Measurements from ENCODE around the gene RERE.

Gene RERE

DNA sequence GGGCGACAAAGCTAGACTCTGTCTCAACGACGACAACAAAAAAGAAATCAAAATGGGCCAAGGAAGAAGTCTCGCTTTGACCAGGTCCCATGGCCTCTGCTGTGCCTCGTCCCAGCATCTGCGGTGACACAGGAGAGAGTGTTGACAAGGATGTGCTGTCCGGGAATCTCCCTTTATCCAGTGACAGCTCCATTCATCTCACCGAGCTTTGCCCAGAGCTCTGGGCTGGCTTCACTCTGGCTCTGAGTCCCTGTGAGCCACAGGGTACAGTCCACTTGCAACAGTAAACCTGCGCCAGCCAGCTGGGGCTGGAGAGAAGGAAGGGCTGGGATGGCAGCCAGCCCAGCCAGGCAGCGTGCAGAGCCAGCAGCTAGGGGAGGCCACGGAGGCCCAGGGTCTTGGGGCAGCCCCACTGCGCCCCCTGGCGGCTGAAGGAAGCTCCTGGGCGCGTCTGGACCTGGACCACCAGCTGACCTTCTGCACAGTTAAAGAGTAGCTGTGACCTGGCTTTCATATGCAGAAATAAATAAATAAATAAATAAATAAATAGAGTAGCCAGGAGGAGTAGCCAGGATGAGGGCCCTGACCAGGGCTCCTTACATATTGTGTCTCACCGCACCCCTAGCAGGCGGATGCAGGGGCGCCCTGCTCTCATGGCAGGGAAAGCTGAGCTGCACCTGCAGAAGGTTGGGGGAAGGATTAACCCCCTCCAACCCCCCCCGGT lies 31.4 kb upstream of the RERE start:
- Histone ChIP-seq H3K4me1 (ENCODE audit: control insufficient read depth, insufficient read depth, low read length) (0 out of 2 replicates have a peak, but pooled peaks cover 2% of the 10 kb centered on the region), H3K9me3 (ENCODE audit: control insufficient read depth, insufficient read depth, low read depth, low read length) (no peaks in the 10 kb centered on the region), H3K27ac (ENCODE audit: extremely low read depth, low read depth, low read length) (no peak overlapping the region), H3K4me3 (ENCODE audit: low read depth, low read length) (no peak overlapping the region), H3K36me3 (ENCODE audit: control insufficient read depth in 2 of 2, insufficient read depth in 1 of 2, low read length in 2 of 2) (no peaks in the 10 kb centered on the region)
- ChIA-PET POLR2A (interaction anchor here (0.5 to 2.9 kb wide), 15 partner anchors 9 to 279 kb away, joined by 3 to 16 read pairs (median 4); partner anchors contain the start of gene RERE), CTCF (interaction anchor here (0.6 to 4.1 kb wide), 68 partner anchors 10 to 873 kb away, joined by 3 to 59 read pairs (median 4); partner anchors contain the start of gene SLC45A1)
- TF ChIP-seq ZNF510 (tag by site-specific recombination; IDR thresholded peaks at IDR 0.05; ENCODE audit: insufficient replicate concordance), result peak; percentile 34
- peak; percentile 24 for TF ChIP-seq ZNF623 (tag by site-specific recombination; IDR thresholded peaks at IDR 0.05)
- no peak for TF ChIP-seq YY2 (tag by site-specific recombination; IDR thresholded peaks at IDR 0.05)
- no peak for TF ChIP-seq ZNF155 (tag by site-specific recombination; IDR thresholded peaks at IDR 0.05)
- no peak for TF ChIP-seq KLF1 (tag by site-specific recombination; IDR thresholded peaks at IDR 0.05)
- TF ChIP-seq, protein P1, sequence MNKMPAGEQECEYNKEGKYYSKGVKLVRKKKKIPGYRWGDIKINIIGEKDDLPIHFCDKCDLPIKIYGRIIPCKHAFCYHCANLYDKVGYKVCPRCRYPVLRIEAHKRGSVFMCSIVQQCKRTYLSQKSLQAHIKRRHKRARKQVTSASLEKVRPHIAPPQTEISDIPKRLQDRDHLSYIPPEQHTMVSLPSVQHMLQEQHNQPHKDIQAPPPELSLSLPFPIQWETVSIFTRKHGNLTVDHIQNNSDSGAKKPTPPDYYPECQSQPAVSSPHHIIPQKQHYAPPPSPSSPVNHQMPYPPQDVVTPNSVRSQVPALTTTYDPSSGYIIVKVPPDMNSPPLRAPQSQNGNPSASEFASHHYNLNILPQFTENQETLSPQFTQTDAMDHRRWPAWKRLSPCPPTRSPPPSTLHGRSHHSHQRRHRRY (tag by site-specific recombination; IDR thresholded peaks at IDR 0.05), result no peak
- TF ChIP-seq, protein P2, sequence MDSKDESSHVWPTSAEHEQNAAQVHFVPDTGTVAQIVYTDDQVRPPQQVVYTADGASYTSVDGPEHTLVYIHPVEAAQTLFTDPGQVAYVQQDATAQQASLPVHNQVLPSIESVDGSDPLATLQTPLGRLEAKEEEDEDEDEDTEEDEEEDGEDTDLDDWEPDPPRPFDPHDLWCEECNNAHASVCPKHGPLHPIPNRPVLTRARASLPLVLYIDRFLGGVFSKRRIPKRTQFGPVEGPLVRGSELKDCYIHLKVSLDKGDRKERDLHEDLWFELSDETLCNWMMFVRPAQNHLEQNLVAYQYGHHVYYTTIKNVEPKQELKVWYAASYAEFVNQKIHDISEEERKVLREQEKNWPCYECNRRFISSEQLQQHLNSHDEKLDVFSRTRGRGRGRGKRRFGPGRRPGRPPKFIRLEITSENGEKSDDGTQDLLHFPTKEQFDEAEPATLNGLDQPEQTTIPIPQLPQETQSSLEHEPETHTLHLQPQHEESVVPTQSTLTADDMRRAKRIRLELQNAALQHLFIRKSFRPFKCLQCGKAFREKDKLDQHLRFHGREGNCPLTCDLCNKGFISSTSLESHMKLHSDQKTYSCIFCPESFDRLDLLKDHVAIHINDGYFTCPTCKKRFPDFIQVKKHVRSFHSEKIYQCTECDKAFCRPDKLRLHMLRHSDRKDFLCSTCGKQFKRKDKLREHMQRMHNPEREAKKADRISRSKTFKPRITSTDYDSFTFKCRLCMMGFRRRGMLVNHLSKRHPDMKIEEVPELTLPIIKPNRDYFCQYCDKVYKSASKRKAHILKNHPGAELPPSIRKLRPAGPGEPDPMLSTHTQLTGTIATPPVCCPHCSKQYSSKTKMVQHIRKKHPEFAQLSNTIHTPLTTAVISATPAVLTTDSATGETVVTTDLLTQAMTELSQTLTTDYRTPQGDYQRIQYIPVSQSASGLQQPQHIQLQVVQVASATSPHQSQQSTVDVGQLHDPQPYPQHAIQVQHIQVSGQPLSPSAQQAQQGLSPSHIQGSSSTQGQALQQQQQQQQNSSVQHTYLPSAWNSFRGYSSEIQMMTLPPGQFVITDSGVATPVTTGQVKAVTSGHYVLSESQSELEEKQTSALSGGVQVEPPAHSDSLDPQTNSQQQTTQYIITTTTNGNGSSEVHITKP (tag by site-specific recombination; IDR thresholded peaks at IDR 0.05), result peak; percentile 61; the same call in 1 of the 2 replicates
- peak; percentile 45; the same call in 1 of the 2 replicates for TF ChIP-seq ZNF2 (tag by site-specific recombination; IDR thresholded peaks at IDR 0.05)
- TF ChIP-seq, protein P3, sequence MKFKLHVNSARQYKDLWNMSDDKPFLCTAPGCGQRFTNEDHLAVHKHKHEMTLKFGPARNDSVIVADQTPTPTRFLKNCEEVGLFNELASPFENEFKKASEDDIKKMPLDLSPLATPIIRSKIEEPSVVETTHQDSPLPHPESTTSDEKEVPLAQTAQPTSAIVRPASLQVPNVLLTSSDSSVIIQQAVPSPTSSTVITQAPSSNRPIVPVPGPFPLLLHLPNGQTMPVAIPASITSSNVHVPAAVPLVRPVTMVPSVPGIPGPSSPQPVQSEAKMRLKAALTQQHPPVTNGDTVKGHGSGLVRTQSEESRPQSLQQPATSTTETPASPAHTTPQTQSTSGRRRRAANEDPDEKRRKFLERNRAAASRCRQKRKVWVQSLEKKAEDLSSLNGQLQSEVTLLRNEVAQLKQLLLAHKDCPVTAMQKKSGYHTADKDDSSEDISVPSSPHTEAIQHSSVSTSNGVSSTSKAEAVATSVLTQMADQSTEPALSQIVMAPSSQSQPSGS (tag by site-specific recombination; IDR thresholded peaks at IDR 0.05; ENCODE audit: low read depth), result no peak
- no peak for TF ChIP-seq ZNF830 (tag by site-specific recombination; IDR thresholded peaks at IDR 0.05; ENCODE audit: low read depth)
- no peak for TF ChIP-seq HOXA7 (CRISPR knock-in tag; IDR thresholded peaks at IDR 0.05; ENCODE audit: borderline replicate concordance)
- TF ChIP-seq KLF9 (tag by site-specific recombination; IDR thresholded peaks at IDR 0.05; ENCODE audit: low read depth), result no peak
- TF ChIP-seq ZNF132 (tag by site-specific recombination; IDR thresholded peaks at IDR 0.05; ENCODE audit: borderline replicate concordance), result no peak
- no peak for TF ChIP-seq ZNF24 (tag by site-specific recombination; IDR thresholded peaks at IDR 0.05)
- no peak for TF ChIP-seq SP3 (tag by site-specific recombination; IDR thresholded peaks at IDR 0.05)
- no peak for TF ChIP-seq ZNF768 (tag by site-specific recombination; IDR thresholded peaks at IDR 0.05)
- TF ChIP-seq EGR2 (tag by site-specific recombination; IDR thresholded peaks at IDR 0.05; ENCODE audit: low read depth), result no peak
- TF ChIP-seq KLF8 (tag by site-specific recombination; IDR thresholded peaks at IDR 0.05), result no peak
- TF ChIP-seq ZNF600 (tag by site-specific recombination; IDR thresholded peaks at IDR 0.05), result peak; percentile 86
- no peak for TF ChIP-seq PRDM1 (tag by site-specific recombination; IDR thresholded peaks at IDR 0.05)
- TF ChIP-seq ZIC2 (tag by site-specific recombination; IDR thresholded peaks at IDR 0.05), result 0 out of 2 replicates have a peak, but pooled peaks have one; percentile 10
- no peak for TF ChIP-seq ZNF19 (tag by site-specific recombination; IDR thresholded peaks at IDR 0.05; ENCODE audit: low read depth)
- no peak for TF ChIP-seq ZFP41 (tag by site-specific recombination; IDR thresholded peaks at IDR 0.05; ENCODE audit: borderline replicate concordance)
- TF ChIP-seq, protein P4, sequence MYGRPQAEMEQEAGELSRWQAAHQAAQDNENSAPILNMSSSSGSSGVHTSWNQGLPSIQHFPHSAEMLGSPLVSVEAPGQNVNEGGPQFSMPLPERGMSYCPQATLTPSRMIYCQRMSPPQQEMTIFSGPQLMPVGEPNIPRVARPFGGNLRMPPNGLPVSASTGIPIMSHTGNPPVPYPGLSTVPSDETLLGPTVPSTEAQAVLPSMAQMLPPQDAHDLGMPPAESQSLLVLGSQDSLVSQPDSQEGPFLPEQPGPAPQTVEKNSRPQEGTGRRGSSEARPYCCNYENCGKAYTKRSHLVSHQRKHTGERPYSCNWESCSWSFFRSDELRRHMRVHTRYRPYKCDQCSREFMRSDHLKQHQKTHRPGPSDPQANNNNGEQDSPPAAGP (tag by site-specific recombination; IDR thresholded peaks at IDR 0.05), result peak; percentile 41; the same call in 1 of the 2 replicates
- TF ChIP-seq ZNF530 (tag by site-specific recombination; IDR thresholded peaks at IDR 0.05; ENCODE audit: low read depth), result no peak
- TF ChIP-seq, protein P5, sequence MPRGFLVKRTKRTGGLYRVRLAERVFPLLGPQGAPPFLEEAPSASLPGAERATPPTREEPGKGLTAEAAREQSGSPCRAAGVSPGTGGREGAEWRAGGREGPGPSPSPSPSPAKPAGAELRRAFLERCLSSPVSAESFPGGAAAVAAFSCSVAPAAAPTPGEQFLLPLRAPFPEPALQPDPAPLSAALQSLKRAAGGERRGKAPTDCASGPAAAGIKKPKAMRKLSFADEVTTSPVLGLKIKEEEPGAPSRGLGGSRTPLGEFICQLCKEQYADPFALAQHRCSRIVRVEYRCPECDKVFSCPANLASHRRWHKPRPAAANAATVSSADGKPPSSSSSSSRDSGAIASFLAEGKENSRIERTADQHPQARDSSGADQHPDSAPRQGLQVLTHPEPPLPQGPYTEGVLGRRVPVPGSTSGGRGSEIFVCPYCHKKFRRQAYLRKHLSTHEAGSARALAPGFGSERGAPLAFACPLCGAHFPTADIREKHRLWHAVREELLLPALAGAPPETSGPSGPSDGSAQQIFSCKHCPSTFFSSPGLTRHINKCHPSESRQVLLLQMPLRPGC (tag by site-specific recombination; IDR thresholded peaks at IDR 0.05), result no peak
- peak; percentile 47 for TF ChIP-seq ZNF426 (tag by site-specific recombination; IDR thresholded peaks at IDR 0.05)
- peak; percentile 66; the same call in 1 of the 2 replicates for TF ChIP-seq ZNF561 (tag by site-specific recombination; IDR thresholded peaks at IDR 0.05; ENCODE audit: borderline replicate concordance)
- TF ChIP-seq ZNF202 (tag by site-specific recombination; IDR thresholded peaks at IDR 0.05; ENCODE audit: borderline replicate concordance), result no peak
- TF ChIP-seq ZNF350 (tag by site-specific recombination; IDR thresholded peaks at IDR 0.05), result no peak

Data from HEK293 (cell line).